H1 (cell line): Measurements from ENCODE around the gene ASB3. TPM values are rescaled to one million over a fixed set of nuclear protein-coding genes. Genes with fewer than 3 reads are reported as not detected.

Source experiments
- CTCF ChIA-PET: fragments of 300-600 bp; sonication (Branson Sonifier 250); formaldehyde crosslinking; loops from one replicate; lab custom pipeline; 2021; ENCODE audit not compliant: partially characterized antibody; lab: Charles Lee
- POLR2A ChIA-PET: fragments of 300-600 bp; sonication (Branson Sonifier 250); formaldehyde crosslinking; loops from one replicate; lab custom pipeline; 2021; ENCODE audit warnings: inconsistent platforms; ENCODE audit not compliant: partially characterized antibody; lab: Charles Lee
- DNase-seq, 2 experiments: peaks; one replicate each; pipeline versions ENCODE4 v3.0.0 to v3.0.0-alpha.2; 2010 to 2022; ENCODE audit warnings: low spot score in 2 of 2, low read depth in 1 of 2, mixed read lengths in 1 of 2
- FAIRE-seq: peaks from 2 replicates; lab custom pipeline; 2011; peaks lifted over from hg19 to GRCh38; lab: Jason Lieb, UNC
- H2AFZ ChIP-seq: 2 replicates; pipeline ENCODE4 v1.8.1; 2012; ENCODE audit warnings: low read length, inconsistent platforms
- H2AK5ac ChIP-seq: 2 replicates; pipeline ENCODE4 v1.6.1; 2013; ENCODE audit warnings: low read depth, low read length
- H2BK120ac ChIP-seq: replicated peaks from 2 replicates; pipeline ENCODE3; 2013; ENCODE audit warnings: low read depth, low read length, inconsistent platforms
- H2BK12ac ChIP-seq: 2 replicates; pipeline ENCODE4 v1.6.1; 2013; ENCODE audit warnings: low read depth, low read length
- H2BK15ac ChIP-seq: 2 replicates; pipeline ENCODE4 v1.6.1; 2013; ENCODE audit warnings: low read length
- H2BK20ac ChIP-seq: 2 replicates; pipeline ENCODE4 v1.6.1; 2013; ENCODE audit warnings: low read length
- H2BK5ac ChIP-seq: 2 replicates; pipeline ENCODE4 v1.6.1; 2013; ENCODE audit warnings: low read depth, low read length
- H3K14ac ChIP-seq: 2 replicates; pipeline ENCODE4 v1.6.1; 2013; ENCODE audit warnings: inconsistent platforms; ENCODE audit not compliant: insufficient read length
- H3K18ac ChIP-seq: 2 replicates; pipeline ENCODE4 v1.6.1; 2013; ENCODE audit warnings: low read length; ENCODE audit errors: extremely low read depth
- H3K23ac ChIP-seq: 2 replicates; pipeline ENCODE4 v1.6.1; 2013; ENCODE audit warnings: inconsistent platforms; ENCODE audit not compliant: insufficient read length
- H3K23me2 ChIP-seq: 2 replicates; pipeline ENCODE4 v1.6.1; 2013; ENCODE audit warnings: low read depth, low read length
- H3K27ac ChIP-seq: 2 replicates; pipeline ENCODE4 v1.6.1; 2011; ENCODE audit warnings: low read depth, low read length, inconsistent platforms
- H3K27me3 ChIP-seq, 4 experiments: replicated peaks in 1 of 4; 1 replicate in 1 of 4; 2 replicates in 3 of 4; pipeline versions ENCODE4 v1.6.1 to v1.8.1; 2011 to 2013; ENCODE audit warnings: low read length in 3 of 4, mild to moderate bottlenecking in 3 of 4, inconsistent platforms in 2 of 4, mixed read lengths in 2 of 4, moderate library complexity in 1 of 4; ENCODE audit not compliant: control insufficient read depth in 3 of 4, insufficient read depth in 3 of 4; ENCODE audit errors: extremely low read depth in 1 of 4
- H3K36me3 ChIP-seq, 4 experiments: 2 replicates each; pipeline versions ENCODE4 v1.6.1 to v1.8.1; 2011 to 2013; ENCODE audit warnings: mild to moderate bottlenecking in 4 of 4, low read length in 3 of 4, moderate library complexity in 2 of 4, control low read depth in 1 of 4, inconsistent platforms in 1 of 4; ENCODE audit not compliant: insufficient read depth in 4 of 4, control insufficient read depth in 2 of 4
- H3K4ac ChIP-seq: replicated peaks from 2 replicates; pipeline ENCODE3; 2013; ENCODE audit warnings: low read length, low read depth, mixed read lengths, inconsistent platforms; ENCODE audit not compliant: insufficient read length
- H3K4me1 ChIP-seq, 4 experiments: replicated peaks in 1 of 4; 1 replicate in 1 of 4; 2 replicates in 3 of 4; pipeline versions ENCODE4 v1.6.1 to v1.8.1; 2011 to 2013; ENCODE audit warnings: low read length in 3 of 4, inconsistent platforms in 2 of 4, mixed read lengths in 1 of 4; ENCODE audit not compliant: insufficient read depth in 4 of 4, control insufficient read depth in 3 of 4
- H3K4me2 ChIP-seq, 2 experiments: 2 replicates each; pipeline versions ENCODE4 v1.6.1 to v1.8.1; 2011 to 2013; ENCODE audit warnings: low read depth in 2 of 2, low read length in 2 of 2, control low read depth in 1 of 2, inconsistent platforms in 1 of 2, mild to moderate bottlenecking in 1 of 2; ENCODE audit not compliant: insufficient read depth in 1 of 2
- H3K4me3 ChIP-seq, 4 experiments: fragments of 200-600, 300-600 bp in 1 of 4; sonication (generic), shearing (Covaris generic), sonication (Bioruptor Twin) in 1 of 4; 2 replicates each; pipeline versions ENCODE4 v1.5.1 to v1.8.1; 2011 to 2016; ENCODE audit warnings: low read length in 4 of 4, low read depth in 3 of 4, control low read depth in 2 of 4, inconsistent platforms in 2 of 4, mild to moderate bottlenecking in 2 of 4, mixed read lengths in 1 of 4, moderate library complexity in 1 of 4; ENCODE audit not compliant: insufficient read depth in 2 of 4; ENCODE audit errors: extremely low read depth in 1 of 4
- H3K56ac ChIP-seq: replicated peaks from 2 replicates; pipeline ENCODE3; 2013; ENCODE audit warnings: low read depth, mild to moderate bottlenecking, mixed read lengths, low read length, inconsistent platforms; ENCODE audit not compliant: insufficient read length
- H3K79me1 ChIP-seq: 2 replicates; pipeline ENCODE4 v1.6.1; 2013; ENCODE audit warnings: low read depth, low read length, control low read depth
- H3K79me2 ChIP-seq, 2 experiments: 2 replicates each; pipeline versions ENCODE4 v1.6.1 to v1.8.1; 2012 to 2013; ENCODE audit warnings: low read length in 2 of 2, mild to moderate bottlenecking in 2 of 2, inconsistent platforms in 1 of 2; ENCODE audit not compliant: insufficient read depth in 2 of 2, control insufficient read depth in 1 of 2
- H3K9ac ChIP-seq, 4 experiments: replicated peaks in 1 of 4; 1 replicate in 1 of 4; 2 replicates in 3 of 4; pipeline versions ENCODE4 v1.6.1 to v1.8.1; 2011 to 2013; ENCODE audit warnings: low read depth in 3 of 4, low read length in 3 of 4, control low read depth in 2 of 4, mild to moderate bottlenecking in 2 of 4, moderate library complexity in 2 of 4, inconsistent platforms in 1 of 4; ENCODE audit errors: extremely low read depth in 1 of 4
- H3K9me3 ChIP-seq, 2 experiments: 2 replicates each; pipeline versions ENCODE4 v1.6.1 to v1.8.1; 2012 to 2013; ENCODE audit warnings: mild to moderate bottlenecking in 2 of 2, moderate library complexity in 2 of 2, control low read depth in 1 of 2, inconsistent platforms in 1 of 2, low read depth in 1 of 2, low read length in 1 of 2, mixed read lengths in 1 of 2; ENCODE audit not compliant: insufficient read depth in 2 of 2
- H4K20me1 ChIP-seq, 2 experiments: replicated peaks in 1 of 2; 2 replicates each; pipeline versions ENCODE3 to v1.8.1; 2011 to 2013; ENCODE audit warnings: inconsistent platforms in 2 of 2, low read length in 2 of 2, mild to moderate bottlenecking in 1 of 2; ENCODE audit not compliant: insufficient read depth in 2 of 2, control insufficient read depth in 1 of 2
- H4K5ac ChIP-seq: 2 replicates; pipeline ENCODE4 v1.6.1; 2013; ENCODE audit warnings: low read length, low read depth, mixed read lengths, inconsistent platforms; ENCODE audit not compliant: insufficient read length
- H4K8ac ChIP-seq: 2 replicates; pipeline ENCODE4 v1.8.0; 2013; ENCODE audit warnings: mild to moderate bottlenecking, moderate library complexity, low read length, inconsistent platforms; ENCODE audit not compliant: insufficient read depth; ENCODE audit errors: extremely low read depth
- H4K91ac ChIP-seq: replicated peaks from 2 replicates; pipeline ENCODE3; 2013; ENCODE audit warnings: low read length, mixed read lengths, inconsistent platforms; ENCODE audit not compliant: insufficient read length
- EZH2 ChIP-seq: fragments of 200-600 bp; sonication (generic); IDR thresholded peaks from 2 replicates; pipeline ENCODE4 v1.7.1; 2012; ENCODE audit warnings: low read depth, mild to moderate bottlenecking, moderate library complexity, low read length, inconsistent platforms; ENCODE audit not compliant: severe bottlenecking
- SIRT6 ChIP-seq: IDR thresholded peaks from one replicate; pipeline ENCODE4 v1.7.1; 2012; ENCODE audit warnings: low read length, inconsistent platforms
- TAF1 ChIP-seq: IDR thresholded peaks from 2 replicates; pipeline ENCODE4 v1.6.1; 2011; ENCODE audit warnings: mild to moderate bottlenecking, low read depth, low read length
- WGBS, 2 experiments: shearing (Covaris generic) in 1 of 2; methylation state at CpG; one replicate each; pipeline versions ENCODE4 v1.1.6 to v1.1.7; 2013 to 2015; ENCODE audit warnings: low lambda C conversion rate in 2 of 2, mixed read lengths in 2 of 2, inconsistent platforms in 1 of 2, low coverage in 1 of 2, missing lambda C conversion rate in 1 of 2; ENCODE audit not compliant: insufficient replicate concordance in 2 of 2, insufficient coverage in 1 of 2, insufficient read length in 1 of 2; ENCODE audit errors: extremely low coverage in 1 of 2, missing lambda C conversion rate in 1 of 2; 5-methylcytosine and 5-hydroxymethylcytosine counted together
- polyA plus RNA-seq, 7 experiments: library from polyadenylated mRNA; depleted of rRNA in 3 of 7; stranded (reverse) in 5 of 7; unstranded in 2 of 7; fragments of >200 nt in 5 of 7; fragments of 200-250 nt in 2 of 7; gene quantifications; 1 replicate in 5 of 7; 2 replicates in 1 of 7; 4 replicates in 1 of 7; pipeline versions ENCODE4 v1.2.1 to v1.2.3, GENCODE V29; 2011 to 2013; ENCODE audit warnings: missing spikeins in 2 of 7, mixed read lengths in 2 of 7
- total RNA-seq: library from RNA; stranded (reverse); fragmentation: NEBNext Ultra II Directional; extraction: Animal tissue kit (Norgen Biotek cat#: 25700); gene quantifications from 2 replicates; pipeline ENCODE4 v1.2.1, GENCODE V29; 2021

The ASB3 gene
- total and polyA plus RNA-seq, 2 of the 8 experiments (the other 6 are each of a cell fraction or from before 2014, with no cell fraction given) = 22.6 to 25.4 TPM

DNA sequence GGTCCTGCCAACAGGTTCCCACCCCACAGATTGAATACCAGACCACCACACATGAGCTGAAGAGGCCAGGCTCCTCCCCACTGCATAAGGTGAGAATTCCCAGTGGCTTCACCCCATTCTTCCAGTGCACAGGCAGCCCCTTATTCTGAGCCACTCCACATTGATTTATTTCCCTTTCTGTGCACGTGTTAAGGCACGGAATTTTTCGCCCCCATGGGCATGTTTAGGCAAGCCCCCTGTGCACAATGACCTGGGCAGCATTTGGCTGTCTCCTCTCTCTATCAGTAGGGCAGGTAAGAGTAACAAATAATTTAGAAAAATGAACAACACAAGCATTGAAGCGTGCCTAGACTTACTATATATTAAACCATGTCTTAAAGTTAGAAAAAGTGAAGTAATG, 34.4 kb downstream of the ASB3 start:
- Histone ChIP-seq H2AFZ (no peak overlapping the region), H3K14ac (no peak overlapping the region), H3K27me3 (no peaks in the 10 kb centered on the region), H3K27ac (no peak overlapping the region), H3K9me3 (no peaks in the 10 kb centered on the region), H3K79me2 (no peaks in the 10 kb centered on the region), H4K91ac (no peak overlapping the region), H3K23ac (no peak overlapping the region), H3K9ac (no peak overlapping the region), H3K4me2 (no peak overlapping the region), H2AK5ac (no peak overlapping the region), H2BK120ac (no peak overlapping the region), H3K4ac (no peak overlapping the region), H3K36me3 (peaks cover 0 to 8% (median 5%) of the 10 kb centered on the region in 4 experiments; a peak in 5 of 8 replicates), H2BK5ac (no peak overlapping the region), H4K8ac (peak overlapping the region; percentile 25; the same call in 1 of the 2 replicates), H3K79me1 (no peaks in the 10 kb centered on the region), H2BK15ac (no peak overlapping the region), H3K23me2 (no peaks in the 10 kb centered on the region), H4K5ac (no peak overlapping the region), H3K4me3 (no peak overlapping the region), H3K56ac (no peak overlapping the region), H2BK12ac (no peak overlapping the region), H2BK20ac (no peak overlapping the region), H3K18ac (no peak overlapping the region), H3K4me1 (no peaks in the 10 kb centered on the region), H4K20me1 (no peaks in the 10 kb centered on the region)
- CTCF ChIA-PET = interaction anchor here (0.9 kb wide), 1 partner anchor 16 kb away, joined by 3 read pairs; the partner anchor contains the start of gene CHAC2
- FAIRE-seq (no peak), DNase-seq (no peak)
- WGBS, 2 experiments = 85% methylated on average over 4 of the region's 4 CpGs; no CpG with 5 or more reads in 1 of the 2 experiments
- POLR2A ChIA-PET = no interaction called here
- TF ChIP-seq EZH2 (no peak), TAF1 (no peak), SIRT6 (no peak)
